SU-DHL-6 (cell line): Measurements from ENCODE around the gene SNAPIN.

Experiments
- H2AFZ ChIP-seq: fragments of 200-600 bp; sonication (generic); 2 replicates; pipeline ENCODE4 v1.6.1; 2014; ENCODE audit warnings: low read depth, mild to moderate bottlenecking, moderate library complexity, mixed read lengths, antibody characterized with exemption, low read length; ENCODE audit not compliant: severe bottlenecking
- H3F3A ChIP-seq: fragments of 200-600 bp; shearing (Covaris generic); 2 replicates; pipeline ENCODE4 v1.6.0; 2016; ENCODE audit warnings: antibody characterized with exemption, mild to moderate bottlenecking; ENCODE audit not compliant: insufficient read depth
- H3K27ac ChIP-seq: fragments of 200-600 bp; sonication (generic); 2 replicates; pipeline ENCODE4 v1.5.1; 2016; ENCODE audit warnings: low read depth, mild to moderate bottlenecking, low read length, moderate library complexity, mixed read lengths
- H3K27me3 ChIP-seq: fragments of 200-600 bp; sonication (generic), shearing (Covaris generic); 2 replicates; pipeline ENCODE4 v1.6.0; 2014; ENCODE audit warnings: mild to moderate bottlenecking, low read length
- H3K36me3 ChIP-seq: fragments of 200-600 bp; sonication (generic); 2 replicates; pipeline ENCODE4 v1.6.1; 2014; ENCODE audit warnings: mild to moderate bottlenecking, low read length, mixed read lengths
- H3K4me2 ChIP-seq: fragments of 300-600, 200-600 bp; shearing (Covaris generic), sonication (generic); 2 replicates; pipeline ENCODE4 v1.6.0; 2014; ENCODE audit warnings: low read length, low read depth, mild to moderate bottlenecking; ENCODE audit not compliant: poor library complexity, severe bottlenecking
- H3K4me3 ChIP-seq: fragments of 200-600 bp; sonication (generic); 2 replicates; pipeline ENCODE4 v1.5.1; 2014; ENCODE audit warnings: antibody characterized with exemption, low read length, mild to moderate bottlenecking, mixed read lengths; ENCODE audit not compliant: insufficient read depth, poor library complexity, severe bottlenecking
- H3K79me2 ChIP-seq: fragments of 200-600 bp; sonication (generic); 2 replicates; pipeline ENCODE4 v1.6.1; 2014; ENCODE audit warnings: mild to moderate bottlenecking, low read length, moderate library complexity; ENCODE audit not compliant: insufficient read depth
- H3K9ac ChIP-seq: fragments of 200-600 bp; sonication (generic); 2 replicates; pipeline ENCODE4 v1.7.0; 2014; ENCODE audit warnings: mild to moderate bottlenecking, low read length
- H3K9me2 ChIP-seq: fragments of 200-600 bp; sonication (generic); replicated peaks from 2 replicates; pipeline ENCODE4 v1.6.1; 2014; ENCODE audit warnings: low read length; ENCODE audit not compliant: insufficient read depth
- H3K9me3 ChIP-seq: fragments of 200-600 bp; sonication (generic); 2 replicates; pipeline ENCODE4 v1.6.1; 2014; ENCODE audit warnings: low read length, mixed read lengths; ENCODE audit not compliant: insufficient read depth
- H4K20me1 ChIP-seq: fragments of 200-600 bp; sonication (generic); 2 replicates; pipeline ENCODE4 v1.6.1; 2014; ENCODE audit warnings: low read depth, mild to moderate bottlenecking, antibody characterized with exemption, low read length, moderate library complexity, mixed read lengths
- CTCF ChIP-seq: fragments of 200-600 bp; sonication (generic); IDR thresholded peaks from one replicate; pipeline ENCODE4 v1.5.1; 2017; ENCODE audit warnings: antibody characterized with exemption, mild to moderate bottlenecking, low read length, moderate library complexity; ENCODE audit not compliant: insufficient read depth, poor library complexity, severe bottlenecking
- EZH2phosphoT487 ChIP-seq: fragments of 200-600 bp; sonication (generic), shearing (Covaris generic); conservative IDR thresholded peaks from 2 replicates; pipeline ENCODE4 v1.6.1; 2018; ENCODE audit warnings: mild to moderate bottlenecking, antibody characterized with exemption, low read length, moderate library complexity, mixed read lengths

SNAPIN gene

GRCh38 chr1:153640861-153641260 lies 17.6 kb upstream of the SNAPIN start:
- no peak overlapping the region for H3K4me2 ChIP-seq
- H3K9me2 ChIP-seq = no peaks in the 10 kb centered on the region
- no peak overlapping the region for H3K27ac ChIP-seq
- peaks cover 68% of the 10 kb centered on the region for H3K36me3 ChIP-seq
- no peaks in the 10 kb centered on the region for H3K9me3 ChIP-seq
- H3K4me3 ChIP-seq = no peak overlapping the region
- no peak overlapping the region for H2AFZ ChIP-seq
- no peaks in the 10 kb centered on the region for H3K27me3 ChIP-seq
- no peak for TF ChIP-seq CTCF
- TF ChIP-seq EZH2phosphoT487 = no peak
- peaks cover 28% of the 10 kb centered on the region; the same call in 1 of the 2 replicates for H3F3A ChIP-seq
- H4K20me1 ChIP-seq = no peaks in the 10 kb centered on the region
- no peak overlapping the region for H3K9ac ChIP-seq
- peaks cover 12% of the 10 kb centered on the region for H3K79me2 ChIP-seq

GRCh38 chr1:153642161-153642560 lies 16.3 kb upstream of the SNAPIN start:
- Histone ChIP-seq H3K9ac (no peak overlapping the region), H3K9me3 (no peaks in the 10 kb centered on the region), H3K4me2 (no peak overlapping the region), H3K27ac (no peak overlapping the region), H3F3A (peaks cover 20% of the 10 kb centered on the region; the same call in 1 of the 2 replicates), H3K9me2 (no peaks in the 10 kb centered on the region), H3K36me3 (peaks cover 55% of the 10 kb centered on the region), H2AFZ (no peak overlapping the region), H3K4me3 (no peak overlapping the region), H4K20me1 (no peaks in the 10 kb centered on the region), H3K79me2 (no peaks in the 10 kb centered on the region), H3K27me3 (no peaks in the 10 kb centered on the region)
- TF ChIP-seq EZH2phosphoT487 (no peak), CTCF (no peak)

- Histone ChIP-seq H3K4me2 (no peak overlapping the region), H3K27me3 (no peaks in the 10 kb centered on the region), H3F3A (peaks cover 15% of the 10 kb centered on the region; the same call in 1 of the 2 replicates), H3K9ac (no peak overlapping the region), H3K36me3 (peaks cover 50% of the 10 kb centered on the region; the same call in 1 of the 2 replicates), H3K27ac (no peak overlapping the region), H3K4me3 (no peak overlapping the region), H2AFZ (no peak overlapping the region), H3K79me2 (no peaks in the 10 kb centered on the region), H4K20me1 (no peaks in the 10 kb centered on the region), H3K9me2 (no peaks in the 10 kb centered on the region), H3K9me3 (no peaks in the 10 kb centered on the region)
- no peak for TF ChIP-seq CTCF
- TF ChIP-seq EZH2phosphoT487 = no peak
These were observed 15.4 kb upstream of the SNAPIN start for GRCh38 chr1:153643100-153643499.

GRCh38 chr1:153643816-153644215 lies 14.7 kb upstream of the SNAPIN start:
- H3K27me3 ChIP-seq = no peaks in the 10 kb centered on the region
- no peak overlapping the region for H3K9ac ChIP-seq
- no peaks in the 10 kb centered on the region for H3K9me2 ChIP-seq
- H4K20me1 ChIP-seq = no peaks in the 10 kb centered on the region
- H3K36me3 ChIP-seq = peaks cover 46% of the 10 kb centered on the region; the same call in 1 of the 2 replicates
- TF ChIP-seq CTCF = no peak
- no peak for TF ChIP-seq EZH2phosphoT487
- no peak overlapping the region for H3K4me2 ChIP-seq
- no peak overlapping the region for H3K27ac ChIP-seq
- H3K4me3 ChIP-seq = no peak overlapping the region
- no peak overlapping the region for H2AFZ ChIP-seq
- H3K9me3 ChIP-seq = no peaks in the 10 kb centered on the region
- peaks cover 14% of the 10 kb centered on the region; the same call in 1 of the 2 replicates for H3F3A ChIP-seq
- H3K79me2 ChIP-seq = no peaks in the 10 kb centered on the region
